Activated CD8-positive, alpha-beta memory T cell treated with anti-CD3 and anti-CD28 coated beads, Interleukin-2, amount 50 U/mL, for 24 hours (primary cell): ENCODE measurements around the gene SLMAP.
A peak's percentile ranks its signal among the peaks of the same experiment; 100 is the strongest.

Experiments used
- DNase-seq: peaks from one replicate; pipeline ENCODE4 v3.0.0-alpha.2; 2020; ENCODE audit errors: extremely low read depth

Gene SLMAP

GRCh38 chr3:57755741-57756527 is at the start of gene SLMAP:
SLMAP (plus strand) TSS chr3:57756309; CDS start chr3:57757652, 1,343 bp downstream.
- DNase-seq: peak; percentile 94

- no peak for DNase-seq
Observed at GRCh38 chr3:57706462-57706861, 49.6 kb upstream of the SLMAP start.

GRCh38 chr3:57709031-57709430 is 47.1 kb upstream of the SLMAP start:
- no peak for DNase-seq

- no peak for DNase-seq
Observed at GRCh38 chr3:57709559-57709958, 46.5 kb upstream of the SLMAP start.

- no peak for DNase-seq
Observed at GRCh38 chr3:57715686-57716085, 40.4 kb upstream of the SLMAP start.

GRCh38 chr3:57717205-57717868 is 38.8 kb upstream of the SLMAP start:
- DNase-seq: no peak

- no peak for DNase-seq
Observed at GRCh38 chr3:57718118-57718517, 38.0 kb upstream of the SLMAP start.

- DNase-seq: no peak
Observed at GRCh38 chr3:57726397-57726796, 29.7 kb upstream of the SLMAP start.

- no peak for DNase-seq
Observed at GRCh38 chr3:57727106-57727505, 29.0 kb upstream of the SLMAP start.

- no peak for DNase-seq
Observed at GRCh38 chr3:57729334-57730045, 26.6 kb upstream of the SLMAP start.

GRCh38 chr3:57730682-57731081 is 25.4 kb upstream of the SLMAP start:
- no peak for DNase-seq

GRCh38 chr3:57731311-57731710 is 24.8 kb upstream of the SLMAP start:
- no peak for DNase-seq

- DNase-seq: no peak
Observed at GRCh38 chr3:57733790-57734189, 22.3 kb upstream of the SLMAP start.

- DNase-seq: no peak
Observed at GRCh38 chr3:57735405-57735804, 20.7 kb upstream of the SLMAP start.

GRCh38 chr3:57737840-57738239 is 18.3 kb upstream of the SLMAP start:
- no peak for DNase-seq

- no peak for DNase-seq
Observed at GRCh38 chr3:57738391-57738790, 17.7 kb upstream of the SLMAP start.

- no peak for DNase-seq
Observed at GRCh38 chr3:57740027-57740426, 16.1 kb upstream of the SLMAP start.

- no peak for DNase-seq
Observed at GRCh38 chr3:57743496-57743895, 12.6 kb upstream of the SLMAP start.

- DNase-seq: no peak
Observed at GRCh38 chr3:57745101-57745500, 11.0 kb upstream of the SLMAP start.

- DNase-seq: no peak
Observed at GRCh38 chr3:57746156-57747010, 9.7 kb upstream of the SLMAP start.

GRCh38 chr3:57749542-57749941 is 6.6 kb upstream of the SLMAP start:
- DNase-seq: no peak

- no peak for DNase-seq
Observed at GRCh38 chr3:57752307-57752706, 3.8 kb upstream of the SLMAP start.
